Esophagus muscularis mucosa (tissue), 4 donors: ENCODE results near the gene RALY.

Experiments
- CTCF ChIP-seq, 3 experiments: fragments of 200-600 bp in 2 of 3; fragments of 450-650 bp in 1 of 3; sonication (generic) in 2 of 3; IDR thresholded peaks; one replicate each; pipeline ENCODE4 v1.5.1; 2017 to 2019; ENCODE audit warnings: antibody characterized with exemption in 3 of 3, mild to moderate bottlenecking in 2 of 3, moderate library complexity in 1 of 3
- EP300 ChIP-seq: sonication (generic); formaldehyde crosslinking; IDR thresholded peaks from one replicate; pipeline ENCODE4 v1.6.1; 2017; ENCODE audit warnings: antibody characterized with exemption
- POLR2A ChIP-seq: fragments of 450-650 bp; IDR thresholded peaks from one replicate; pipeline ENCODE4 v1.6.1; 2017; ENCODE audit warnings: antibody characterized with exemption, moderate library complexity, mild to moderate bottlenecking, low read depth

- TF ChIP-seq CTCF (IDR thresholded peaks at IDR 0.05) (no peak), POLR2A (no peak), EP300 (no peak)
Measured at GRCh38 chr20:34108616-34109174, 115.0 kb downstream of the RALY start.
